HG03196 (cell line): Measurements from ENCODE around the gene JMJD7.

Source experiments
- ATAC-seq: cut with Tn5 transposase; IDR thresholded peaks from one replicate; pipeline ENCODE4 v1.9.1; 2021; ENCODE audit not compliant: unreplicated experiment

Gene JMJD7

DNA sequence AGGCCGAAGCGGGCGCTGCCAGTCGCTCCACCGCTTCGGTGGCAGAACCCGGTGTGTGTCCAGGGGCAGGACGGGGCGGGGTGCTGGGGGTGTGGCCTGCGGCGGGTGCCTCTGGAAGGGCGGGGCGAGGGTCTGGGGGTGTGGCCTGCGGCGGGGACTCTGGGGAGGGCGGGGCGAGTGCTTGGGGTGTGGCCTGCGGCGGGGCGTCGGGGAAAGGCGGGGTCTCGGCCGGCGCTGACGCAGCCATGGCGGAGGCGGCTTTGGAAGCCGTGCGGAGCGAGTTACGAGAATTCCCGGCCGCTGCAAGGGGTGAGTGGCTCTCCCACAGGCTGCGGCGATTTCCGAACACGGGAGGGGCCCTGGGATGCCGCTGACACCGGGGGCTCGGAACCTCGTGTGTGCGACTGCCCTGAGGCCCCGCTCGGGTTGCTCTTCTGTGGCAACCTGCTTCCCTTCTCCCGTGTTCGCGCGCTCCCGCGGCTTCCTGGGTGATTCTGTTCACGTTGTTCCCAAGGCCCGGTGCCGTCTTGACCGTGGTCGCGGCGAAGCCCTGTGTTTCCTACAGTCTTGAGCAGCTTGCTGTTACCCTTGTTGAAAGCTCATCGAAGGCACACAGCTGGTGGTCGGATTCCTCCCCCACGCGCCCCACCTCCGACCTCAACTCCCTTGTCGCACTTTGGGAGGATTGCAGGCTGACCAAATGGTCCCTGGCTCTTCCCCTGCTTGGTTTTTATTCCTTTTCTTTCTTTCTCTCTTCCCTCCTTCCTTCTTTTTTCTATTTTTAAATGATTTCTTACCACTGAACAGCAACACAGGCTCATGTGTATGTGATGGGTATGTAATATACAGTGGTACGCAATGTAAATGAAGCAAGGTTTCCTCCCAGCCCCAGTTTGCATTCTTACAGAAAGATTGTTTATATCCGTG, at the start of gene JMJD7:
Gene JMJD7 (plus strand): TSS at position 213 of the 927 bp plus-strand sequence. CDS start 33 bp downstream, at position 246.
- ATAC-seq: peak; percentile 54

- no peak for ATAC-seq
Observed at GRCh38 chr15:41778521-41778920, 49.4 kb upstream of the JMJD7 start.

DNA sequence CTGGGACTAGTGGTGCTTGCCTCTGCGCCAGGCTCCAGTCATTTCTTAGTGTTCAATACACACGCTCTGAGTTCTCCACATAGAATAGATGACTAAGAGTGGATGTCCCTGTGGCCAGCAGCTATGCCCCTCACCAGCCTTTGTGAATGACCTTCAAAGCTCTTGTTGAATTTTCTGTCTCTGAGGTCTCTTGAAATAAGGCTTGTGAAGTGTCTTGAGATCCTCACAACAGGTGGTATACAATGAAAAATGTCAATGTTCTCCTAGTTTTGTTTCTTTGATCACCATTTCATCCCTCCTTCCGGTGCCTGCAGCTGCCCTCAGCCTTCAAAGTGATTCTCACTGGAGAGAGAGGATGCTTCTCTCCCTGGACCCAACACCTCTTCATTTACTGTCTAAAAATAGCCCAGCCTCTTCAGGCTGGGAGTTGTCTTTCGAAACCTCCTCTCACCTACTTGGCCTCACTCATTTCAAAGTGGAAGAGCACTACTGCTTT, 48.2 kb upstream of the JMJD7 start:
- ATAC-seq: no peak

DNA sequence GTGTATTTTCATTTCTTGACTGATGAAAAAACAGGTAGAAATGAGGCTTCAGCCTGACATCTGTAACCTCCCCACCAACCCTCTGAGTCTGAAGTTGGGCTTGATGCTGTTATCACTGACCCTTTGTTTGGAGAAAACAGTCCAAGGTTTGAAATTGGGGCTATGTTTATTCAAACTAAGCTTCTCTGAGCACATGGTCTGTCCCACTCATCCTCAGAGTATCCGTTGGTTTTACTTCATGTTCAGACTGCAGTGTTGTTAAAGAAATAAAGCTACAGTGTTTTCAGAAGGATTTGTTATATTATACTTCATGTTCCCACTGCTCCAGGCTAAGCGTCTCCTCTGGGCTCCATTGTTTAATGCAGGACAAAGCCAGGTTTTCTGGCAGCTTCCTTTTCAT, 47.6 kb upstream of the JMJD7 start:
- ATAC-seq: no peak

DNA sequence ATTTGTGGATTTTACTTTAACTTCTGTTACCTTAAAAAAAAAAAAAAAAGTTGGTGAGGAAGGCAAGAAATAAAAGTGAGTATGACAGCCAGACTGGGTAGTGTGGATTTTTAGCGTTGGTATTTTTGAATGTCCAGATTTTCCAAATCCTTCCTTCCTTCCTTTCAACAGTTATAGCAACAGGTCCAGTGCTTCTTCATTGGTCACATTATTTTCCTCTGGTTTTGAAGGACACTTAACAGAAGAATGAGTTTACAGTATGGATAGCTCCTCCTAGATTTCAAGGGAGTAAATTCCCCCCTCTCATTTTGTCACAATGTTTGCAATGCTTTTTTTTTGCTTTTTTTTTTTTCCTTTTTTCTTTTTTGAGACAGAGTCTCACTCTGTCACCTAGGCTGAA, 47.2 kb upstream of the JMJD7 start:
- ATAC-seq: no peak

DNA sequence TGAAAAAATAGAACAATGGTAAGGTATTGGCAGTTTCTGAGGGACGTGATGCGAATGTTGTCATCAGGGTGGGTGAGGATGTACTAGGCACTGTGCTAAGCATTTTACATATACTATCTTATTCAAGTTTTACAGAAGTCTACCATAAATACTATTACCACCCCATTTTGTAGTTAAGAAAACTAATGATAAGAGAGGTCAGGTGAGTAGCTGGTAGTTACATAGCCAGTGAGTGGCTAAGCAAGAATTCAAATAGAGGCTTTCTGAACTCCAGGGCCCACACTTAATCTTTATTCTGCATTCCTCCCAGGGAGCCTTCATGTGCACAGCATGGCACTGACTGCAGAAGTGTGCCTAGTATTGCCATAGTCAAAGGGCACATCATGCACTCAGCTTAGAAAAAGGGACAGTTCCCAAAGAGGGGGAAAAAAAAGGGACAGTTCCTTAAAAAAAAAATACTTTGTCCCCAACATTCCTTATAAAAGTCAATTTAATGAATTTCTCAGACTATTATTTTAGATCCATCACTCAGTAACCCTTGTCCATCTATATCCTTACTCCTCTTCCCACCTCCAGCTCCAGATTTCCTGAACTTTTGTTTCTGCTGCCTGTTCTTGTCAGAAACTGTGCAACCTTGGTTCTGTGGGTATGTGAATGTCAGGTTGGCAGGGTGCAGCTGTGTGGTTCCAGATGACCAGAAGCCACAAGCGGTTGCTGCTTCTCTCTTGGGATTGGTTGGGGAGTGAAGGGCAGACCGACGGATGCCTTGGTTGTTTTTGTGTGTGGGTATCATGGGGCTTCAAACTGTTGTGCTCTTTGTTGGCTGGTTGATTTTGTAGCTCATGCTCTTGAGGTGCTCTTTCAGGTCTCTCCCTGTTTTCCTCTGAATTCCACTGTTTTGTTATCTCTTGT, 45.3 kb upstream of the JMJD7 start:
- ATAC-seq: peak; percentile 46

GRCh38 chr15:41783296-41783695, 44.6 kb upstream of the JMJD7 start:
- no peak for ATAC-seq

- ATAC-seq: no peak
Observed at GRCh38 chr15:41788262-41788661, 39.6 kb upstream of the JMJD7 start.

DNA sequence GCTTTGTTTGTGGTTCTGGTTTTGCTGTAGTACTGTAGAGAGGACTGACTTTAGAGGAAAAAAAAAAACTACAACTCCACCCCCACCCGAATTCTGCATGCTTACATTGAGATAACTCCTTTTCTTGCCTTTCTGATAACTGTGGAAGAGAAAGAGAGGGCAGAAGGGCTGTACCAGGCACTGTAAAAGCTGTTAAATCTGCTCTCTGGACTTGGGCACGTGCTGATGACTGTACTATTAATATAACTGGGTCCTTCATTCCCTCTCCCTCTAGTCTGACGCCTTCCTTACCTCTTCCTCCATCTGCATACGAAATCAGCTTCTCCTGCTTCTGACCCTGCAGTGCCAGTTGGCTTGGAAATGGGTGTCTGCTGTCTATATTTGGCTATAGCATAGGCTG, 38.7 kb upstream of the JMJD7 start:
- ATAC-seq: no peak

DNA sequence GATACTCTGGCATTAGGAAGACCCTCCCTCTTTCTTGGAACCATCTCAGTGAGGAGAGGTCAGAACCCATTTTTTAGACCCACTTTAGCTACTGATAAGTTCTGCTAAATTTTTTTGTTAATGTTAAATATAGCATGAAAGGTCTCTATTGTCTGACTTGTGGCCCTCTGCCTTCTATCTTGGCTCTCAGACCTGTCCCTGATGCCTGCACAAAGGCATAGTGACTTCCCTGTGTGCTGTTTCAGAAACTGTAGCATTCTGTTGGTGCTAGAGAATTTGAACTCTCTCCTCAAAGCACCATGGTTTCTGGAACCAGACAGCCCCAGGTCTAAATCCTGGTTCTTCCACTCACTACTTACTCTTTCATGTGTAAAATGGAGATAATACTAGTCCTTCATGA, 38.2 kb upstream of the JMJD7 start:
- ATAC-seq: no peak

- no peak for ATAC-seq
Observed at GRCh38 chr15:41790169-41790568, 37.7 kb upstream of the JMJD7 start.

DNA sequence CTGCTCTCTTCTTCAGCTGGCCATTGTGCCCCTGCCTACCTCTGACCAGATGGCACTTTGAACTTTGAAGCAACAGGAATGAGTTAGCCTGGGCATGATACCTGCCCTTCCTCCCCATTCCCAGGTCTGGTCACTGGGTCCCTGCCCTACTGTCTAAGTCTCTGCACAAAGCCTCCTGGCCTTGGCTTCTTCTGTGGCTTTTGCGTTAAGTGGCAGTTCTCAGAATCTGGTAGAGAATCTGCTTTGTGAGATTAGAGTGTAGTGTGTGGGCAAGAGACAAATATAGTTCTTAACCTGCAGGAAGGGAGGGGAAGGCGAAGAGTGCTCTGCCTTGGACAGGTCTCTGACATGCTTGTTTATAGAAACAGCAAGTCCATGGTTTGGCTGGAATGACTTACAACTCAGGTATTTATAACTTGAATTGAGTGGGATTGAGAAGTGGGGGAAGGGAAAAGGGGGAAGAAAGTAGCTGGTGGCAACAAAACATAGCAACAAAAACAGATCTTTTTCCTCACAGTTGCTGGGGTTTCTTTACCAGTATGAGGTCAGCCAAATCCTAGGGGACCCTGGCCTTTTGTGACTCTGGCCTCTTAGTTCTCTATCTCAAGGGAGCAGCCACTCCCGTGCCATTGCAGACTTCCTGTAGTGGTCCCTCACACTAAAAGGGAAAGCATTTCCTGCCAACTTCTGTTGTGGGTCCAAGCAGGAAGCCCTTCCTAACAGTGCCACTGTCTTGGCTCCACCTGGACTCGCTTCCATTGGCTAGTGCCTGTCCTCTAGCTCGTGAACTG, 36.9 kb upstream of the JMJD7 start:
- peak; percentile 39 for ATAC-seq

DNA sequence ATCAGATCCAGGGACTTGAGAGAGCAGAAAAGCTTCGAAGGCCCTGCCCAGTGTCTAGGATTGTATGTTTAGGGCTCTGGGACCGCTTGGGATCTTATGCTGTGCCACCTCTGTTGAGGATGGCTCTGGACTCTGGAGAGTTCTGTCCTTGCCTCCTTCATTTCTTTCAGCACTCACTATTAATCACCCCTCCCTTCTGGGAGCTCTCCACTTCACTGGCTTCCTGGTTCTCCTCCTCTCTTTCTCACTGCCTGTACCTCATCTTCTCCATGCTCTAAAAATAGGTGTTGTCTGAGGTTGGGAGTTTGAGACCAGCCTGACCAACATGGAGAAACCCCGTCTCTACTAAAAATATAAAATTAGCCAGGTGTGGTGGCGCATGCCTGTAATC, 36.4 kb upstream of the JMJD7 start:
- no peak for ATAC-seq

DNA sequence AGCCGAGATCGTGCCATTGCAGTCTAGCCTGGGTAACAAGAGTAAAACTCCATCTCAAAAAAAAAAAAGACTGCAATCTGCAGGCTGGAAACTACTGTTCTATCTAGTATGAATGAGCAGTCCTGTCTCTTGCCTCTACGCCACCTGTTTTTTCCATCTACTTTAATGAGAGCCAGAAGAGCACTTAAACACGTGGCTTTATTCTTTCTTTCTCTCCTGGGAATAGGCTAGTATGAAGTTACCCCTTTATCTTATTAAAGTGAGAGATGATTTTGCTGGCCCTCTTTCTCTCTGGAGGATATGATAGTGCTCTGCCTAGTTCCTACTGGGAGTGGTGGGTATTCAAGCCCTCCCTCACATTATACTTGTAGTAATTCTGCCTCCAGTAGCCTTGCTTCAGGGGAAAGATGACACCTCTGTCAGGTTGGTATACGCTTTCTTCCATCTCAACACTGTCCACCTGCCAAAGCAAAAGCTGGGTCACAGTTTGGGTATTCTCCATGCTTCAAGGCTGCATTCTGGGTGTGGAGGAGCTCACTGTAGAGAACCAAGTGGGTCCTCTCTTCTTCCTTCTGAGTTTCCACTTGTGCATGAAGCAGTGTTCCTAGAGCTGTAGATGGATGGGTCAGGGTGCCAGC, 35.8 kb upstream of the JMJD7 start:
- no peak for ATAC-seq

DNA sequence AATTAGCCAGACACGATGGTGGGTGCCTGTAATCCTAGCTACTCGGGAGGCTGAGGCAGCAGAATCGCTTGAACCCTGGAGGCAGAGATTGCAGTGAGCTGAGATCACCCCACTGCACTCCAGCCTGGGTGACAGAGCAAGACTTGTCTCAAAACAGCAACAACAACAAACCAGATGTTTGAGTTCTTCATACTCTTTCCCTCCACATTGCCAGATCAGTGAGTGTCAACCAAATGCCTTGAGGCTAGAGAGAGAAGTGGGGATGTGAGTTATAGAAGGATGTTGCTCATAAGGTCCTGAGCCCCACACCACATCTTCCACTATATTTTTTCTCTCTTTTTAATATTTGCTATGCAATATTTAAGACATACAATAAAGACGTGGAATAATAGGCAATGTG, 33.8 kb upstream of the JMJD7 start:
- no peak for ATAC-seq

GRCh38 chr15:41795996-41796856, 31.7 kb upstream of the JMJD7 start:
- no peak for ATAC-seq

GRCh38 chr15:41797201-41797944, 30.5 kb upstream of the JMJD7 start:
- no peak for ATAC-seq

DNA sequence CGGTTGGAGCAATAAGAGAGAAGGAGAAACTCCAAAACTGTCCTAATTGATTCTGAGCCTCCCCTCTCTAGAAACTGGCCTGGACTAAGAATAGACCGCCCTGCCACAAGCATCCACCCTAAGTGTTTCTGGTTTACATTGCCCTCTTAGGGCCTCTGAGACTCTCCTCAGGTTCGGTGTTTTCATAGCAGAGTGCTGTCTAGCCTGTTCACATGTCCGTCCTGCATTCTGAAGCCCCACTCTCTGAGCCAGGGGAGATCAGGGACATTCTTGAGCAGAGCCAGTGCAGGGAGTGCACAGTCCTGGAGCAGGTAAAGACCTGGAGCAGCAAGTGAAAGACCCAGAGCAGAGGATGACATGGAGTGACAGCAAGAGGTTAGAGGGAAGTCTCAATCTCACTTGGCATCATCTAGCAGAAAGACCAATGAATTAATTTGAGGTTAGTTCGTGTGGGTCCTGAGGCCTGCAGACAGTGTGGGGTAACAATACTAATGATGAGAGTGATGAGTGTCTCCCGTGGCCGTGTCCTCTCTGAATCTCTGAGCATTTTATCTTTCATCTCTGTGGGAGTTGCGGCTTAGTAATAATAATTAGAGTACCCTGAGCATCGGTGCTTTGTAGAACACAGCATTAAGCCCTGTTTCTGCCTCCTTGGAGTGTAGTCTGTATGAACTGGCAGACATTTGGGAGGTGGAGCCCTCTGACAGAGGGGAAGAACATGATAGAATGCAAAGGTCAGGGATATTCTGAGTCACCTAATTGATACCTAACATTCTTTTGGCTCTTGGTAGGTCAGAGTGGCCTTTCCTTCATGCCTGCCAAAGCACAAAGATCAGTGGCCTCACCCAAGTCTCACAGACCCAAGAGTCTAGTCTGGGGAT, 29.0 kb upstream of the JMJD7 start:
- no peak for ATAC-seq
